Mammary epithelial cell (primary cell): ENCODE results near the gene ARHGAP44.

Experiments used
- CTCF ChIP-seq, 2 donors: IDR thresholded peaks in 1 of 2; conservative IDR thresholded peaks in 1 of 2; 2 replicates each; pipeline ENCODE4 v1.5.1; 2011 to 2012; ENCODE audit warnings: inconsistent platforms in 2 of 2, low read length in 2 of 2, mild to moderate bottlenecking in 2 of 2, control low read depth in 1 of 2, low read depth in 1 of 2; ENCODE audit not compliant: insufficient read depth in 1 of 2; ENCODE audit errors: extremely low read depth in 1 of 2
- EZH2 ChIP-seq: IDR thresholded peaks from 2 replicates; pipeline ENCODE4 v1.6.1; 2012; ENCODE audit warnings: low read length, inconsistent platforms, borderline replicate concordance

DNA sequence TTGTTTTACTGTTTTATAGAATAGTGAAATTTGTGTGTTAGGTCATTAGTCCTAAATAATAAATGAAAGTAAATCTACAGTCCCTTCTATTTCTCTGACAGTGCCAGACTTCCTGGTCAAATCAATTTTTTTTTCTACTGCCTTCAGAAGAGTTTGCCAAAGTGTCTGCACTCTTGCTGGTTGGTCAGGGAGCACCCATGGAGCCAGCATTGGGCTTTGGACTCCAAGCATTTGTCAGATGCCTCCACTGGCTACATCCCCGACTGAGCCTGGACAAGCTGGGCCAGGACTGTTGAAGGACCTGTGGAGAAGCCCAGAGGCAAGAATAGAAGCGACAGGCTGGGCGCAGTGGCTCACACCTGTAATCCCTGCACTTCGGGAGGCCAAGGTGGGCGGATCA, 174.9 kb downstream of the ARHGAP44 start:
- TF ChIP-seq CTCF (conservative IDR thresholded peaks at IDR 0.05 in 1 of 2, IDR thresholded peaks at IDR 0.05 in 1 of 2; ENCODE audit: extremely low read depth in 1 of 2, insufficient read depth in 1 of 2, low read depth in 1 of 2, low read length in 2 of 2) (no peak), EZH2 (no peak)
